K562 (cell line): ENCODE results near the gene PPP6R3. TPM values are rescaled to one million over a fixed set of nuclear protein-coding genes. Genes with fewer than 3 reads are reported as not detected.

ENCODE experiments used
- KDM1A ChIP-seq, 2 experiments: fragments of 450-650 bp; IDR thresholded peaks; 2 replicates each; pipeline ENCODE4 v1.6.1; 2016; ENCODE audit warnings: mild to moderate bottlenecking in 2 of 2
- MXI1 ChIP-seq: IDR thresholded peaks from 2 replicates; pipeline ENCODE4 v1.6.1; 2011; ENCODE audit warnings: low read depth, mild to moderate bottlenecking, improper control_type of control experiment, low read length
- MYBL2 ChIP-seq, 2 experiments: fragments of 450-650 bp in 1 of 2; sonication (generic) in 1 of 2; formaldehyde crosslinking in 1 of 2; IDR thresholded peaks; 2 replicates each; pipeline versions ENCODE4 v1.6.1 to v1.8.1; 2017 to 2022; ENCODE audit warnings: borderline replicate concordance in 1 of 2, inconsistent platforms in 1 of 2, low read depth in 1 of 2, mild to moderate bottlenecking in 1 of 2, missing genetic modification reagents in 1 of 2, moderate library complexity in 1 of 2
- POLR2AphosphoS5 ChIP-seq: IDR thresholded peaks from 2 replicates; pipeline ENCODE4 v1.6.1; 2011; ENCODE audit warnings: mild to moderate bottlenecking, low read depth, low read length, moderate library complexity; ENCODE audit not compliant: control insufficient read depth, insufficient read depth
- SIRT6 ChIP-seq: IDR thresholded peaks from one replicate; pipeline ENCODE4 v1.6.1; 2012; ENCODE audit warnings: low read depth, mild to moderate bottlenecking, control low read depth, inconsistent platforms, low read length, moderate library complexity
- TCF7L2 ChIP-seq: fragments of 150-350 bp; IDR thresholded peaks from 2 replicates; pipeline ENCODE4 v1.6.1; 2016; ENCODE audit warnings: low read depth, mild to moderate bottlenecking, low read length, moderate library complexity
- ZFP1 ChIP-seq: fragments of 450-650 bp; formaldehyde crosslinking; IDR thresholded peaks from 2 replicates; pipeline ENCODE4 v1.4.0; 2020; ENCODE audit warnings: mild to moderate bottlenecking, mixed read lengths
- ZNF431 ChIP-seq: sonication (generic); formaldehyde crosslinking; IDR thresholded peaks from 2 replicates; pipeline ENCODE4 v1.8.0; 2022; ENCODE audit warnings: mild to moderate bottlenecking, missing genetic modification reagents
- polyA plus RNA-seq, 8 experiments: library from polyadenylated mRNA; depleted of rRNA in 4 of 8; stranded (reverse) in 5 of 8; unstranded in 3 of 8; fragments of >200 nt; fragmentation: Nextera tagmentation in 2 of 8; fragmentation: Illumina TruSeq in 1 of 8; extraction: Ambion mirVana in 2 of 8; extraction: Trizol in 1 of 8; gene quantifications; 2 replicates each; pipeline versions ENCODE4 v1.2.1 to v1.2.3, GENCODE V29; 2011 to 2014; ENCODE audit warnings: inconsistent platforms in 1 of 8, missing spikeins in 1 of 8
- total RNA-seq, 7 experiments: library from RNA; depleted of rRNA in 6 of 7; stranded (reverse); fragments of >200 nt in 6 of 7; fragmentation: Illumina TruSeq in 2 of 7; extraction: Trizol in 2 of 7; gene quantifications; 2 replicates each; pipeline versions ENCODE4 v1.2.1 to v1.2.3, GENCODE V29; 2011 to 2021; ENCODE audit warnings: low replicate concordance in 1 of 7
- TF ChIP-seq, protein P1 (sequence below): fragments of 250-450 bp; sonication (Bioruptor Pico); IDR thresholded peaks from 2 replicates; pipeline ENCODE4 v1.5.0; 2020; ENCODE audit warnings: mild to moderate bottlenecking
- TF ChIP-seq, protein P2 (sequence below): sonication (generic); formaldehyde crosslinking; IDR thresholded peaks from 2 replicates; pipeline ENCODE4 v1.9.0; 2022; ENCODE audit warnings: mild to moderate bottlenecking, missing genetic modification reagents
- TF ChIP-seq, protein P3 (sequence below): fragments of 450-650 bp; IDR thresholded peaks from one replicate; pipeline ENCODE4 v1.6.1; 2018; ENCODE audit warnings: mild to moderate bottlenecking, moderate library complexity; ENCODE audit not compliant: partially characterized antibody
- TF ChIP-seq, protein P4 (sequence below): fragments of 450-650 bp; IDR thresholded peaks from 2 replicates; pipeline ENCODE4 v1.6.1; 2016; ENCODE audit warnings: low read depth, mild to moderate bottlenecking, moderate library complexity
- TF ChIP-seq, protein P5 (sequence below), 2 experiments: fragments of 450-650 bp; IDR thresholded peaks; 2 replicates each; pipeline ENCODE4 v1.6.1; 2018; ENCODE audit warnings: mild to moderate bottlenecking in 2 of 2, low read depth in 1 of 2; ENCODE audit not compliant: partially characterized antibody in 2 of 2
- TF ChIP-seq, protein P6 (sequence below): fragments of 250-450 bp; sonication (Bioruptor Pico); IDR thresholded peaks from 2 replicates; pipeline ENCODE4 v1.5.0; 2020; ENCODE audit warnings: mild to moderate bottlenecking, borderline replicate concordance

The PPP6R3 gene
- total and polyA plus RNA-seq, 9 of the 15 experiments (the other 6 are each of a cell fraction or from before 2014, with no cell fraction given), result 20.3 to 117 (median 80.6) TPM

DNA sequence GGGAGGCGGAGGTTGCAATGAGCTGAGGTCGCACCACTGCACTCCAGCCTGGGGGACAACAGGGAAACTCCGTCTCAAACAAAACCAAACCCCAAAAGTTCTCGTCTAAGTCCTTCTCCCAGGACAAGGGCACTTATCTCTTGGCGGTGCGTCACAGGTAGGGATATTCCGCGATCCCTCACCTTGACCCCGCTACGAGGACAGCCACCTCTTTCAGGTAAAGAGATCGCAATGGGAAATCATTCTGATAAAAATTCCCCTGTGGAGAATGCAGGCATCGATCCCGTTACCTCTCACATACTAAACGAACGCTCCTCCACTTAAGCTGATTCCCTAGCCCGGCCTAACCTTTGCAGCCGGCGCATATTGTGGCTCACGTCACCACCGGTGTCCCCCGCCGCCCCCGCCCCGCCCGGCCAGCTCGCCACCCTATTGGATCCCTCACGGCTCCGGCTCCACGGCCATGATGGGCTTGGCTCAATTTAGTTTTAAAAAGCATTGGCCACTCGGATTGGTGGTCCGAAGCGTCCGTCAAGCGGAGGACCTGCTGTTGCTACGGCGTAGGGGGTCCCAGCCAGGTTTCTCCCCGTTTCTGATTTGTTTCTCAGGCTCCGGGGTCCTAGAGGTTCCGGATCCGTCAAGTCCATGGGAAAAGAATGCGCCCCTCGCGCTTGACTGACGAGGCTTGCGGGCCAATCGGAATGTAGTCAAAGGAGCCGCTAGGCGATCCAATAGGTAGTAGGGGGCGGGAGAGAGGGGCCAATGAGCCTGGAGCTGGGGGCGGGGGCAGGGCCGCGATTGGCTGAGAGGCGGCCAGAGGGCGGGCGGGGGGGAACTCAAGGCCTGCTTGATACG is 439 bp upstream of the PPP6R3 start (continued):
- TF ChIP-seq, protein P1, sequence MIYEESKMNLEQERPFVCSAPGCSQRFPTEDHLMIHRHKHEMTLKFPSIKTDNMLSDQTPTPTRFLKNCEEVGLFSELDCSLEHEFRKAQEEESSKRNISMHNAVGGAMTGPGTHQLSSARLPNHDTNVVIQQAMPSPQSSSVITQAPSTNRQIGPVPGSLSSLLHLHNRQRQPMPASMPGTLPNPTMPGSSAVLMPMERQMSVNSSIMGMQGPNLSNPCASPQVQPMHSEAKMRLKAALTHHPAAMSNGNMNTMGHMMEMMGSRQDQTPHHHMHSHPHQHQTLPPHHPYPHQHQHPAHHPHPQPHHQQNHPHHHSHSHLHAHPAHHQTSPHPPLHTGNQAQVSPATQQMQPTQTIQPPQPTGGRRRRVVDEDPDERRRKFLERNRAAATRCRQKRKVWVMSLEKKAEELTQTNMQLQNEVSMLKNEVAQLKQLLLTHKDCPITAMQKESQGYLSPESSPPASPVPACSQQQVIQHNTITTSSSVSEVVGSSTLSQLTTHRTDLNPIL (CRISPR knock-in tag), result peak; percentile 90
- TF ChIP-seq MYBL2 (IDR thresholded peaks at IDR 0.05; ENCODE audit: low read depth) (no peak; the same call in 1 of the 2 replicates), MYBL2 (CRISPR knock-in tag; IDR thresholded peaks at IDR 0.05; ENCODE audit: borderline replicate concordance) (no peak), SIRT6 (no peak), MXI1 (peak; percentile 52; the same call in 1 of the 2 replicates), ZNF431 (CRISPR knock-in tag) (peak; percentile 67; the same call in 1 of the 2 replicates), POLR2AphosphoS5 (no peak; the same call in 1 of the 2 replicates), TCF7L2 (0 out of 2 replicates have a peak, but pooled peaks have one; percentile 6), ZFP1 (peak; percentile 52; the same call in 1 of the 2 replicates), KDM1A (IDR thresholded peaks at IDR 0.05) (0 out of 4 replicates have a peak, but pooled peaks of 1 of the 2 experiments have one; percentile 44)
- TF ChIP-seq, protein P2, sequence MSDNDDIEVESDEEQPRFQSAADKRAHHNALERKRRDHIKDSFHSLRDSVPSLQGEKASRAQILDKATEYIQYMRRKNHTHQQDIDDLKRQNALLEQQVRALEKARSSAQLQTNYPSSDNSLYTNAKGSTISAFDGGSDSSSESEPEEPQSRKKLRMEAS (CRISPR knock-in tag), result peak; percentile 44; the same call in 1 of the 2 replicates
- TF ChIP-seq, protein P3, sequence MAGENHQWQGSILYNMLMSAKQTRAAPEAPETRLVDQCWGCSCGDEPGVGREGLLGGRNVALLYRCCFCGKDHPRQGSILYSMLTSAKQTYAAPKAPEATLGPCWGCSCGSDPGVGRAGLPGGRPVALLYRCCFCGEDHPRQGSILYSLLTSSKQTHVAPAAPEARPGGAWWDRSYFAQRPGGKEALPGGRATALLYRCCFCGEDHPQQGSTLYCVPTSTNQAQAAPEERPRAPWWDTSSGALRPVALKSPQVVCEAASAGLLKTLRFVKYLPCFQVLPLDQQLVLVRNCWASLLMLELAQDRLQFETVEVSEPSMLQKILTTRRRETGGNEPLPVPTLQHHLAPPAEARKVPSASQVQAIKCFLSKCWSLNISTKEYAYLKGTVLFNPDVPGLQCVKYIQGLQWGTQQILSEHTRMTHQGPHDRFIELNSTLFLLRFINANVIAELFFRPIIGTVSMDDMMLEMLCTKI, result no peak
- TF ChIP-seq, protein P4, sequence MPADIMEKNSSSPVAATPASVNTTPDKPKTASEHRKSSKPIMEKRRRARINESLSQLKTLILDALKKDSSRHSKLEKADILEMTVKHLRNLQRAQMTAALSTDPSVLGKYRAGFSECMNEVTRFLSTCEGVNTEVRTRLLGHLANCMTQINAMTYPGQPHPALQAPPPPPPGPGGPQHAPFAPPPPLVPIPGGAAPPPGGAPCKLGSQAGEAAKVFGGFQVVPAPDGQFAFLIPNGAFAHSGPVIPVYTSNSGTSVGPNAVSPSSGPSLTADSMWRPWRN, result no peak
- TF ChIP-seq, protein P5, sequence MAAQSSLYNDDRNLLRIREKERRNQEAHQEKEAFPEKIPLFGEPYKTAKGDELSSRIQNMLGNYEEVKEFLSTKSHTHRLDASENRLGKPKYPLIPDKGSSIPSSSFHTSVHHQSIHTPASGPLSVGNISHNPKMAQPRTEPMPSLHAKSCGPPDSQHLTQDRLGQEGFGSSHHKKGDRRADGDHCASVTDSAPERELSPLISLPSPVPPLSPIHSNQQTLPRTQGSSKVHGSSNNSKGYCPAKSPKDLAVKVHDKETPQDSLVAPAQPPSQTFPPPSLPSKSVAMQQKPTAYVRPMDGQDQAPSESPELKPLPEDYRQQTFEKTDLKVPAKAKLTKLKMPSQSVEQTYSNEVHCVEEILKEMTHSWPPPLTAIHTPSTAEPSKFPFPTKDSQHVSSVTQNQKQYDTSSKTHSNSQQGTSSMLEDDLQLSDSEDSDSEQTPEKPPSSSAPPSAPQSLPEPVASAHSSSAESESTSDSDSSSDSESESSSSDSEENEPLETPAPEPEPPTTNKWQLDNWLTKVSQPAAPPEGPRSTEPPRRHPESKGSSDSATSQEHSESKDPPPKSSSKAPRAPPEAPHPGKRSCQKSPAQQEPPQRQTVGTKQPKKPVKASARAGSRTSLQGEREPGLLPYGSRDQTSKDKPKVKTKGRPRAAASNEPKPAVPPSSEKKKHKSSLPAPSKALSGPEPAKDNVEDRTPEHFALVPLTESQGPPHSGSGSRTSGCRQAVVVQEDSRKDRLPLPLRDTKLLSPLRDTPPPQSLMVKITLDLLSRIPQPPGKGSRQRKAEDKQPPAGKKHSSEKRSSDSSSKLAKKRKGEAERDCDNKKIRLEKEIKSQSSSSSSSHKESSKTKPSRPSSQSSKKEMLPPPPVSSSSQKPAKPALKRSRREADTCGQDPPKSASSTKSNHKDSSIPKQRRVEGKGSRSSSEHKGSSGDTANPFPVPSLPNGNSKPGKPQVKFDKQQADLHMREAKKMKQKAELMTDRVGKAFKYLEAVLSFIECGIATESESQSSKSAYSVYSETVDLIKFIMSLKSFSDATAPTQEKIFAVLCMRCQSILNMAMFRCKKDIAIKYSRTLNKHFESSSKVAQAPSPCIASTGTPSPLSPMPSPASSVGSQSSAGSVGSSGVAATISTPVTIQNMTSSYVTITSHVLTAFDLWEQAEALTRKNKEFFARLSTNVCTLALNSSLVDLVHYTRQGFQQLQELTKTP (IDR thresholded peaks at IDR 0.05; ENCODE audit: low read depth in 1 of 2, partially characterized antibody in 2 of 2), result peak in 1 of 2 experiments; percentile 32
- TF ChIP-seq, protein P6, sequence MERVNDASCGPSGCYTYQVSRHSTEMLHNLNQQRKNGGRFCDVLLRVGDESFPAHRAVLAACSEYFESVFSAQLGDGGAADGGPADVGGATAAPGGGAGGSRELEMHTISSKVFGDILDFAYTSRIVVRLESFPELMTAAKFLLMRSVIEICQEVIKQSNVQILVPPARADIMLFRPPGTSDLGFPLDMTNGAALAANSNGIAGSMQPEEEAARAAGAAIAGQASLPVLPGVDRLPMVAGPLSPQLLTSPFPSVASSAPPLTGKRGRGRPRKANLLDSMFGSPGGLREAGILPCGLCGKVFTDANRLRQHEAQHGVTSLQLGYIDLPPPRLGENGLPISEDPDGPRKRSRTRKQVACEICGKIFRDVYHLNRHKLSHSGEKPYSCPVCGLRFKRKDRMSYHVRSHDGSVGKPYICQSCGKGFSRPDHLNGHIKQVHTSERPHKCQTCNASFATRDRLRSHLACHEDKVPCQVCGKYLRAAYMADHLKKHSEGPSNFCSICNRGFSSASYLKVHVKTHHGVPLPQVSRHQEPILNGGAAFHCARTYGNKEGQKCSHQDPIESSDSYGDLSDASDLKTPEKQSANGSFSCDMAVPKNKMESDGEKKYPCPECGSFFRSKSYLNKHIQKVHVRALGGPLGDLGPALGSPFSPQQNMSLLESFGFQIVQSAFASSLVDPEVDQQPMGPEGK (CRISPR knock-in tag), result peak; percentile 92
